H1 (cell line): ENCODE measurements around the gene TSSC4. TPM values are rescaled to one million over a fixed set of nuclear protein-coding genes. Genes with fewer than 3 reads are reported as not detected.

Experiments used
- MAX ChIP-seq: IDR thresholded peaks from 2 replicates; pipeline ENCODE4 v1.6.1; 2012; ENCODE audit warnings: inconsistent platforms
- polyA plus RNA-seq, 7 experiments: library from polyadenylated mRNA; depleted of rRNA in 3 of 7; stranded (reverse) in 5 of 7; unstranded in 2 of 7; fragments of >200 nt in 5 of 7; fragments of 200-250 nt in 2 of 7; gene quantifications; 1 replicate in 5 of 7; 2 replicates in 1 of 7; 4 replicates in 1 of 7; pipeline versions ENCODE4 v1.2.1 to v1.2.3, GENCODE V29; 2011 to 2013; ENCODE audit warnings: missing spikeins in 2 of 7, mixed read lengths in 2 of 7
- total RNA-seq: library from RNA; stranded (reverse); fragmentation: NEBNext Ultra II Directional; extraction: Animal tissue kit (Norgen Biotek cat#: 25700); gene quantifications from 2 replicates; pipeline ENCODE4 v1.2.1, GENCODE V29; 2021

TSSC4 gene
- total and polyA plus RNA-seq, 2 of the 8 experiments (the other 6 are each of a cell fraction or from before 2014, with no cell fraction given), result 34.0 to 39.3 TPM

GRCh38 chr11:2425506-2425905 lies 25.0 kb downstream of the TSSC4 start (continued):
- no peak for TF ChIP-seq MAX
